LNCaP clone FGC (cell line): ENCODE results near the gene SYNRG.
"Not testable (repeated sequence)": the region's sequence is repeated elsewhere in the genome, so short reads cannot be mapped to it uniquely, and the experiment has no call there.

Source experiments
- DNase-seq: peaks from one replicate; pipeline ENCODE4 v3.0.0-alpha.2; 2011; ENCODE audit warnings: low read depth
- H3K4me3 ChIP-seq: 2 replicates; pipeline ENCODE4 v1.5.1; 2011; ENCODE audit warnings: mild to moderate bottlenecking, low read depth, low read length, control low read depth
- CTCF ChIP-seq: IDR thresholded peaks from 2 replicates; pipeline ENCODE4 v1.5.1; 2012; ENCODE audit warnings: mild to moderate bottlenecking; ENCODE audit not compliant: control insufficient read depth, insufficient read depth; ENCODE audit errors: extremely low read depth

SYNRG gene

DNA sequence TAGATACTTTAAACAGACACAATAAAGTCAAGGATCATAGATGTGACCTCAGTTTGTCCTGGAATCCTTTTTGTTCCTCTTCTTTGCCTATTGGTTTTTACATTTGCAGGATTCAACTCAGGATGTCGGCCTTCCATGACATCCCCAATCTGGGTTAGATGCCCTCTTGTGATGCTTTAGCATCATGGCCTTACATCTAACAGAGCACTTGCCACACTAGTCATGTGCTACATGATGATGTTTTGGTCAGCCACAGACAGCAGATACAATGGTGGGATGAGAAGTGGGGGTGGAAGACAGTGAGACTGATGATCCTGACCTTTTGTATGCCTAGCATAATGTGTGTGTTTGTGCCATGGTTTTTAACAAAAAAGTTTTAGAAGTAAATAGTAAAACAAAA, 1.8 kb upstream of the SYNRG start:
- no peak overlapping the region for H3K4me3 ChIP-seq
- no peak for TF ChIP-seq CTCF
- DNase-seq: no peak

DNA sequence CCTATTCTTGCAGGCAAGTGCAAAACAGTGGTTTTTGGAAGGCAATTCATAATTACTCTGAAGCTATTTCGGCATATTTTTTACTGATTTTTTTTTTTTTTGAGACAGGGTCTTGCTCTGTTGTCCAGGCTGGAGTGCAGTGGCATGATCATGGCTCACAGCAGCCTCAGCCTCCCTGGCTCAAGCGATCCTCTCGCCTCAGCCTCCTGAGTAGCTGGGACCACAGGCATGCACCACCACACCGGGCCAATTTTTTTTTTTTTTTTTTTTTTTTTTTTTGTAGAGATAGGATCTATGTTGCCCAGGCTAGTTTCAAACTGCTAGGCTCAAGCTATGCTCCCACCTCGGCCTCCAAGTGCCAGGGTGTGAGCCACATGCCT, 813 bp upstream of the SYNRG start:
- DNase-seq: not testable (repeated sequence)

DNA sequence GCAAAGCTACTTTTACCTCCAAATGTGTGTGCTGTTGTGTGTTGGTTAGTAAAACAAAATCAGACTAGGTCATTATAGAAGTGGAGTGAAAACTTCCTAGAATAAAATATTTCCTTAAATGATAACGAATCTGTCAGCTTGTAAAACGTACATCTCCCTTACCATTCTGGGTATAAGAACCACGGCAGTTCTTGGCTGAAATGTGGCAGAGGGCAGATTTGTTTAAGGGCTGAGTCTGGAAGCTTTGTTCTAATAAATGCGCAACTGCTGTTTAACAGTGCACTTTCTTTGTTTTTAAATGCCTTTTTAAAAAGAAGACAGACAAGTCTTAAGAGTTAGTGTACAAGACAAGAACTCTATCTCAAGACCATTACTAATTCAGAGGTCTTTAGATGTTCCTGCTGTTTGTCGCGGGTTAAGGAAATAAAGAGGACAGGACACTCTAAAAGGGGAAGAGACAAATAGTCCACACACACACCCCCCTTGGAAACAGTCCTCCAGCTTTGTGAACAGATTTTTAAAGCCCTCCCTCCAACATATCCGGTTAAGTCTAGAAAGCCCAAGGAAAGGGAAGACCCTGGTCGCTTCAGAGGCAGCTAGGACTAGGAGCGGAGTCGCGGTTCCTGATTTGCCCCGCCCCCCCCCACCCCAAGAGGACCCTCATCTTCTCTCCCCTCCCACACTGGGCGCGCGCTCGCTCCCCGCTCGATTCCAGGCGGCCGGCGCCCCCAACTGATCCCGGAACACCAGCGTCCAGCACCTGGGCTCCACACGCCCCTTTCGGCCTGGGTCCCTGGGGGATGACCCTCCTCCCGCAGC, 658 bp downstream of the SYNRG start:
- H3K4me3 ChIP-seq: peak overlapping the region; percentile 75
- no peak for TF ChIP-seq CTCF
- no peak for DNase-seq

More for the DNA sequence above, 813 bp upstream of the SYNRG start:
- H3K4me3 ChIP-seq: peak overlapping the region; percentile 75

DNA sequence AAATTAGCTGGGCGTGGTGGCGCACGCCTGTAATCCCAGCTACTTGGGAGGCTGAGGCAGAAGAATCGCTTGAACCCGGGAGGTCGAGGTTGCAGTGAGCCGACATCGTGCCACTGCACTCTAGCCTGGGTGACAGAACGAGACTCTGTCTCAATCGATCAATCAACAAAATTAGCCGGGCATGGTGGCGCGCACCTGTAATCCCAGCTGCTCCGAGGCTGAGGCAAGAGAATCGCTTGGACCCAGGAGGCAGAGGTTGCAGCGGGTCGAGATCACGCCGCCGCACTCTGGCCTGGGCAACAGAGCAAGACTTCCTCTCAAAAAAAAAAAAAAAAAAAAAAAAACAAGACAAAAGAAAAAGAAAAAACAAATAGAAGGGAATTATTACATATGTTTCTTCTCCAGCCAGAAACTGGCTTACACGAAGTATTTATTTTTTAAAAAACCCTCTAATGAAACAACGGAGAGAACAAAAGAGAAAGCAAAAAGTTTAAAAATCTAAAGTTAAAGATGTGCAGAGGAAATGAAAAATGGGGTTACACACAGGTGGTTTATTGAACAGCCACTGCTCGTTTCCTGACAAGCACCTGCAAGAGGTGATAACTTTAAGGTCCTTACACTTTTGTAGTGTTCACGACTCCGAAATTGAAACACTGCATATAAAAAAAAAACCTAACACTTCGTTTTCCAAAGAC, 1.4 kb downstream of the SYNRG start:
- no peak for DNase-seq
- TF ChIP-seq CTCF: no peak
- H3K4me3 ChIP-seq: peak overlapping the region; percentile 75

- no peak for DNase-seq
- no peak overlapping the region for H3K4me3 ChIP-seq
- no peak for TF ChIP-seq CTCF
Observed at GRCh38 chr17:37605813-37606505, 3.3 kb downstream of the SYNRG start.

- no peak for TF ChIP-seq CTCF
- H3K4me3 ChIP-seq: no peak overlapping the region
- DNase-seq: no peak
Observed at GRCh38 chr17:37605081-37605480, 4.1 kb downstream of the SYNRG start.

GRCh38 chr17:37604556-37604955, 4.7 kb downstream of the SYNRG start:
- DNase-seq: no peak
- no peak for TF ChIP-seq CTCF
- no peak overlapping the region for H3K4me3 ChIP-seq
